Fibroblast of lung (primary cell): ENCODE measurements around the gene ACER3. TPM values are rescaled to one million over a fixed set of nuclear protein-coding genes. Genes with fewer than 3 reads are reported as not detected.
"Not testable (repeated sequence)": the region's sequence is repeated elsewhere in the genome, so short reads cannot be mapped to it uniquely, and the experiment has no call there.

ENCODE experiments used
- DNase-seq, 2 donors: peaks; one replicate each; pipeline versions ENCODE4 v3.0.0 to v3.0.0-alpha.2; 2010; ENCODE audit warnings: low read depth in 2 of 2
- H2AFZ ChIP-seq: 2 replicates; pipeline ENCODE4 v1.5.1; 2012; ENCODE audit warnings: low read length, control low read depth, inconsistent platforms
- H3K27ac ChIP-seq: 2 replicates; pipeline ENCODE4 v1.5.1; 2011; ENCODE audit warnings: low read length, control low read depth; ENCODE audit not compliant: insufficient read depth
- H3K27me3 ChIP-seq: 2 replicates; pipeline ENCODE4 v1.5.1; 2011; ENCODE audit warnings: mild to moderate bottlenecking, low read length; ENCODE audit not compliant: control insufficient read depth, insufficient read depth
- H3K36me3 ChIP-seq: 2 replicates; pipeline ENCODE4 v1.5.1; 2011; ENCODE audit warnings: low read length; ENCODE audit not compliant: control insufficient read depth, insufficient read depth
- H3K4me1 ChIP-seq: 2 replicates; pipeline ENCODE4 v1.5.1; 2011; ENCODE audit warnings: low read length; ENCODE audit not compliant: control insufficient read depth, insufficient read depth; ENCODE audit errors: extremely low read depth
- H3K4me2 ChIP-seq: 2 replicates; pipeline ENCODE4 v1.5.1; 2011; ENCODE audit warnings: low read length, control low read depth; ENCODE audit not compliant: insufficient read depth; ENCODE audit errors: extremely low read depth
- H3K4me3 ChIP-seq, 4 experiments: fragments of 200-600 bp in 1 of 4; sonication (generic) in 1 of 4; replicated peaks in 1 of 4; 2 replicates each; pipeline ENCODE4 v1.5.1; 2011 to 2016; ENCODE audit warnings: low read length in 4 of 4, low read depth in 3 of 4, mild to moderate bottlenecking in 3 of 4, control low read depth in 2 of 4, inconsistent platforms in 1 of 4, mixed read lengths in 1 of 4; ENCODE audit not compliant: insufficient read depth in 1 of 4; ENCODE audit errors: control extremely low read depth in 1 of 4
- H3K79me2 ChIP-seq: 2 replicates; pipeline ENCODE4 v1.5.1; 2012; ENCODE audit warnings: mild to moderate bottlenecking, low read length, inconsistent platforms; ENCODE audit not compliant: control insufficient read depth, insufficient read depth
- H3K9ac ChIP-seq: 2 replicates; pipeline ENCODE4 v1.5.1; 2011; ENCODE audit warnings: mild to moderate bottlenecking, low read length, control low read depth; ENCODE audit not compliant: insufficient read depth
- H3K9me3 ChIP-seq: 2 replicates; pipeline ENCODE4 v1.5.1; 2012; ENCODE audit warnings: low read depth, low read length; ENCODE audit not compliant: control insufficient read depth, insufficient read depth
- H4K20me1 ChIP-seq: 2 replicates; pipeline ENCODE4 v1.5.1; 2011; ENCODE audit warnings: low read length; ENCODE audit not compliant: control insufficient read depth, insufficient read depth; ENCODE audit errors: extremely low read depth
- CTCF ChIP-seq, 2 donors: IDR thresholded peaks in 1 of 2; conservative IDR thresholded peaks in 1 of 2; 1 replicate in 1 of 2; 2 replicates in 1 of 2; pipeline ENCODE4 v1.5.1; 2011 to 2012; ENCODE audit warnings: low read length in 2 of 2, control low read depth in 1 of 2, inconsistent platforms in 1 of 2, low read depth in 1 of 2, mild to moderate bottlenecking in 1 of 2
- EZH2 ChIP-seq: IDR thresholded peaks from 2 replicates; pipeline ENCODE4 v1.5.1; 2012; ENCODE audit warnings: low read length, control low read depth, mild to moderate bottlenecking; ENCODE audit errors: missing control alignments
- polyA plus RNA-seq, 2 donors: library from polyadenylated mRNA; depleted of rRNA in 1 of 2; stranded (reverse) in 1 of 2; unstranded in 1 of 2; fragments of >200 nt; gene quantifications; 2 replicates each; pipeline ENCODE4 v1.2.1, GENCODE V29; 2011 to 2012; ENCODE audit warnings: missing spikeins in 1 of 2
- total RNA-seq: library from RNA; depleted of rRNA; stranded (reverse); fragments of >200 nt; gene quantifications from 2 replicates; pipeline ENCODE4 v1.2.1, GENCODE V29; 2014

The ACER3 gene
- total and polyA plus RNA-seq, 2 donors (not counting 1 experiment from before 2014, with no cell fraction given) = 6.1 to 22.3 TPM

GRCh38 chr11:77046060-77046501, 185.4 kb downstream of the ACER3 start:
- H3K27me3 ChIP-seq = peaks cover 8% of the 10 kb centered on the region
- no peak for DNase-seq
- H3K27ac ChIP-seq = no peak overlapping the region
- peak overlapping the region; percentile 84 for H3K4me2 ChIP-seq
- no peaks in the 10 kb centered on the region for H3K36me3 ChIP-seq
- H4K20me1 ChIP-seq = no peaks in the 10 kb centered on the region
- no peaks in the 10 kb centered on the region for H3K9me3 ChIP-seq
- no peaks in the 10 kb centered on the region for H3K79me2 ChIP-seq
- no peaks in the 10 kb centered on the region for H3K4me1 ChIP-seq
- peak overlapping the region in 2 of 4 experiments; percentile 26 to 43 for H3K4me3 ChIP-seq
- TF ChIP-seq EZH2 = no peak
- peak; percentile 49 to 65 for TF ChIP-seq CTCF (conservative IDR thresholded peaks at IDR 0.05 in 1 of 2, IDR thresholded peaks at IDR 0.05 in 1 of 2; ENCODE audit: low read depth in 1 of 2, low read length in 2 of 2)
- no peak overlapping the region for H3K9ac ChIP-seq
- H2AFZ ChIP-seq = peak overlapping the region; percentile 26

- Histone ChIP-seq H3K36me3 (no peaks in the 10 kb centered on the region), H3K4me2 (peak overlapping the region; percentile 52), H3K79me2 (no peaks in the 10 kb centered on the region), H3K4me3 (peak overlapping the region; percentile 5 to 78 (median 42)), H4K20me1 (no peaks in the 10 kb centered on the region), H3K4me1 (no peaks in the 10 kb centered on the region), H3K27me3 (peaks cover 7% of the 10 kb centered on the region), H3K9me3 (no peaks in the 10 kb centered on the region), H2AFZ (no peak overlapping the region), H3K9ac (no peak overlapping the region), H3K27ac (no peak overlapping the region)
- TF ChIP-seq CTCF (conservative IDR thresholded peaks at IDR 0.05 in 1 of 2, IDR thresholded peaks at IDR 0.05 in 1 of 2; ENCODE audit: low read depth in 1 of 2, low read length in 2 of 2) (peak; percentile 60 to 71), EZH2 (no peak)
- DNase-seq = peak; percentile 87 to 96
Measured at GRCh38 chr11:77047007-77047927, 186.5 kb downstream of the ACER3 start.

- not testable (repeated sequence) for H3K36me3 ChIP-seq, H3K4me1 ChIP-seq, H3K9me3 ChIP-seq, H3K9ac ChIP-seq, H3K27ac ChIP-seq, DNase-seq, H3K79me2 ChIP-seq, H2AFZ ChIP-seq, H3K4me3 ChIP-seq, H3K27me3 ChIP-seq, H4K20me1 ChIP-seq, H3K4me2 ChIP-seq
Measured at GRCh38 chr11:77047928-77048446, 187.3 kb downstream of the ACER3 start.
